Prostate gland (tissue), 2 donors: ENCODE results near the gene GLE1. TPM values are rescaled to one million over a fixed set of nuclear protein-coding genes. Genes with fewer than 3 reads are reported as not detected.

Experiments used
- DNase-seq: peaks from one replicate; pipeline ENCODE4 v3.0.0-alpha.2; 2019; ENCODE audit warnings: low spot score
- H3K27ac ChIP-seq, 2 donors: fragments of 200-600 bp; sonication (generic); 2 replicates each; pipeline ENCODE4 v1.5.1; 2017 to 2019
- H3K27me3 ChIP-seq: fragments of 200-600 bp; sonication (generic); replicated peaks from 2 replicates; pipeline ENCODE4 v1.5.1; 2019; ENCODE audit not compliant: insufficient read depth
- H3K36me3 ChIP-seq, 2 donors: fragments of 200-600 bp; sonication (generic); 1 replicate in 1 of 2; 2 replicates in 1 of 2; pipeline versions ENCODE4 v1.5.1 to v1.8.1; 2017 to 2019
- H3K4me1 ChIP-seq: fragments of 200-600 bp; sonication (generic); replicated peaks from 2 replicates; pipeline ENCODE4 v1.5.1; 2019
- H3K4me3 ChIP-seq, 2 donors: fragments of 200-600 bp; sonication (generic); 2 replicates each; pipeline ENCODE4 v1.5.1; 2017 to 2019
- H3K9me3 ChIP-seq: fragments of 200-600 bp; sonication (generic); 2 replicates; pipeline ENCODE4 v1.5.1; 2017
- CTCF ChIP-seq, 4 experiments: fragments of 200-600 bp in 2 of 4; fragments of 450-650 bp in 2 of 4; sonication (generic) in 2 of 4; IDR thresholded peaks; 1 replicate in 3 of 4; 2 replicates in 1 of 4; pipeline ENCODE4 v1.5.1; 2016 to 2019; ENCODE audit warnings: antibody characterized with exemption in 4 of 4, mild to moderate bottlenecking in 2 of 4, moderate library complexity in 2 of 4
- POLR2A ChIP-seq: fragments of 450-650 bp; IDR thresholded peaks from one replicate; pipeline ENCODE4 v1.6.1; 2016; ENCODE audit warnings: antibody characterized with exemption, mild to moderate bottlenecking
- POLR2AphosphoS5 ChIP-seq: sonication (generic); formaldehyde crosslinking; IDR thresholded peaks from one replicate; pipeline ENCODE4 v1.6.1; 2017; ENCODE audit warnings: antibody characterized with exemption
- WGBS: methylation state at CpG from one replicate; pipeline ENCODE4 v1.1.5; 2018; 5-methylcytosine and 5-hydroxymethylcytosine counted together
- intact Hi-C: fragments of 100-400 bp; cut with DNase I; formaldehyde crosslinking; loops from one replicate; pipeline ENCODE4 v1.14.2; 2022
- total RNA-seq, 2 donors: library from RNA; depleted of rRNA; stranded (reverse); fragments of >200 nt; gene quantifications; one replicate each; pipeline ENCODE4 v1.1.0, GENCODE V29; 2016

Gene GLE1
- total RNA-seq, 2 donors from 2014 or later, result 31.5 to 34.2 TPM

DNA sequence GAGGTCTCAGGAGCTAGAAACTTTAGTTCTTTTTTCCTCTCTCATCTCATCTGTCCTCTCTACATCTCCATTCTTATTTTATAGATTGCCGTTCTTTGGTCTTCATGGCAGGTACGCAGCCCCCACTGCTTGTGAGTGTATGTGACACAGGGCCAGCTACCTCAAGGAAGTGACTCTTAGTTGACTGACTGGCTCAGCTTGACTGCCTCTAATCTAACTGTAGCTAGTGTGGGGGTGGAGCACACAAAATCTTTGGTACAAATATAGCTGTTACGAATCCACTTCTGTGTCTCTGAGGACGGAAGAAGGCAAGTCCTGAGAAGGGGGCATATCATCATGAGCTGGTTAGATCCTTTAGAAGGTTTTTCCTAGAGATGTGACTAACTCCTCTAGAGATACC is 28.1 kb downstream of the GLE1 start:
- TF ChIP-seq CTCF (IDR thresholded peaks at IDR 0.05) (no peak), POLR2AphosphoS5 (no peak), POLR2A (no peak)
- Histone ChIP-seq H3K9me3 (no peaks in the 10 kb centered on the region), H3K4me3 (no peak overlapping the region), H3K36me3 (peaks cover 0 to 6% of the 10 kb centered on the region in 2 donors), H3K4me1 (no peaks in the 10 kb centered on the region), H3K27ac (no peak overlapping the region), H3K27me3 (no peaks in the 10 kb centered on the region)
- 93% methylated on average over 4 of the region's 4 CpGs for WGBS
- intact Hi-C loops, result no loop called here
- no peak for DNase-seq

- 73% methylated on average over 3 of the region's 3 CpGs for WGBS
- TF ChIP-seq CTCF (IDR thresholded peaks at IDR 0.05) (no peak), POLR2AphosphoS5 (no peak), POLR2A (no peak)
These were observed 36.3 kb downstream of the GLE1 start for GRCh38 chr9:128540634-128541360.

DNA sequence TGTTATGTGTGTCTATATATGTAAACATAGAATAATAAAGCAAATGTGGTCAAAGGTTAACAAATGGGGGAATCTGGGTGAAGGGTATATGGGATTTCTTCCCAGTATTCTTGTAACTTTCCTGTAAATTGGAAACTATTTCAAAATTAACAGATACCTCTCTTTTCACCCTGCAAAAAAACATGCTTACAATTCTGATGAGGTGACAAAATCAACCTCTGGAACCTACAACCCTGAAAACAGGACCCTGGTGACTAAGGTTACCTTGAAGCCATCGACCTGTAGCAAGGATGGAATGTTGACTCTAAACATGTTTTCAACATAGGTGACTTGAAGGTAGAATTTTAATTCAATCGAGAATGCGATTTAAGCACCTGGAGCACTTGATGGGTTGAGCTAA is 42.0 kb downstream of the GLE1 start:
- Histone ChIP-seq H3K9me3 (no peaks in the 10 kb centered on the region), H3K4me1 (no peaks in the 10 kb centered on the region), H3K27me3 (no peaks in the 10 kb centered on the region), H3K36me3 (no peaks in the 10 kb centered on the region), H3K27ac (no peak overlapping the region), H3K4me3 (no peak overlapping the region)
- intact Hi-C loops, result no loop called here
- 96% methylated on average over 3 of the region's 3 CpGs for WGBS
- TF ChIP-seq CTCF (IDR thresholded peaks at IDR 0.05), result no peak
- no peak for TF ChIP-seq POLR2AphosphoS5
- no peak for TF ChIP-seq POLR2A
- DNase-seq, result no peak

More at GRCh38 chr9:128540634-128541360, 36.3 kb downstream of the GLE1 start:
- Histone ChIP-seq H3K27ac (no peak overlapping the region), H3K9me3 (no peaks in the 10 kb centered on the region), H3K4me3 (no peak overlapping the region), H3K4me1 (no peaks in the 10 kb centered on the region), H3K36me3 (peaks cover 6 to 8% of the 10 kb centered on the region in 2 donors), H3K27me3 (no peaks in the 10 kb centered on the region)
- intact Hi-C loops, result no loop called here
- DNase-seq, result no peak

- TF ChIP-seq POLR2AphosphoS5 (no peak), POLR2A (no peak), CTCF (IDR thresholded peaks at IDR 0.05) (no peak)
- DNase-seq, result no peak
- no peak overlapping the region for H3K4me3 ChIP-seq
- no peaks in the 10 kb centered on the region for H3K9me3 ChIP-seq
- no peak overlapping the region for H3K27ac ChIP-seq
- no peaks in the 10 kb centered on the region for H3K36me3 ChIP-seq
- intact Hi-C loops, result no loop called here
- 88% methylated on average over 7 of the region's 7 CpGs for WGBS
- peaks cover 4% of the 10 kb centered on the region for H3K4me1 ChIP-seq
- H3K27me3 ChIP-seq, result no peaks in the 10 kb centered on the region
These were observed 44.4 kb downstream of the GLE1 start for GRCh38 chr9:128548876-128549275.

- no peak for DNase-seq
- Histone ChIP-seq H3K4me1 (peaks cover 4% of the 10 kb centered on the region), H3K4me3 (no peak overlapping the region), H3K9me3 (no peaks in the 10 kb centered on the region), H3K27me3 (no peaks in the 10 kb centered on the region), H3K36me3 (no peaks in the 10 kb centered on the region), H3K27ac (no peak overlapping the region)
- 61% methylated on average over 2 of the region's 2 CpGs for WGBS
- intact Hi-C loops, result loop anchor here (5.0 to 10.0 kb wide), 2 partner anchors 43 to 55 kb away; no protein-coding TSS in a partner anchor
- TF ChIP-seq POLR2A, result no peak
- TF ChIP-seq POLR2AphosphoS5, result no peak
- TF ChIP-seq CTCF (IDR thresholded peaks at IDR 0.05), result no peak
These were observed 45.7 kb downstream of the GLE1 start for GRCh38 chr9:128550226-128550625.
